Common myeloid progenitor, CD34-positive (primary cell): ENCODE data around the gene PHACTR3.

Source experiments
- CTCF ChIA-PET: fragments of 350-600 bp; sonication (Branson Sonifier 250); formaldehyde crosslinking; loops from one replicate; lab custom pipeline; 2021; ENCODE audit warnings: antibody characterized with exemption; lab: Charles Lee
- POLR2A ChIA-PET: fragments of 350-600 bp; sonication (Branson Sonifier 250); formaldehyde crosslinking; loops from one replicate; lab custom pipeline; 2021; ENCODE audit warnings: antibody characterized with exemption; lab: Charles Lee
- DNase-seq, 3 donors: peaks; one replicate each; pipeline versions ENCODE4 v3.0.0 to v3.0.0-alpha.2; 2013
- H3K27ac ChIP-seq, 2 experiments: 1 replicate in 1 of 2; 2 replicates in 1 of 2; pipeline ENCODE4 v1.7.0; 2013; ENCODE audit warnings: inconsistent platforms in 2 of 2, low read length in 2 of 2, mild to moderate bottlenecking in 2 of 2, low read depth in 1 of 2, moderate library complexity in 1 of 2; ENCODE audit not compliant: severe bottlenecking in 2 of 2, insufficient read depth in 1 of 2, poor library complexity in 1 of 2
- H3K27me3 ChIP-seq, 5 experiments: replicated peaks in 2 of 5; 1 replicate in 3 of 5; 2 replicates in 2 of 5; pipeline versions ENCODE4 v1.6.1 to v1.7.0; 2013; ENCODE audit warnings: low read length in 4 of 5, mild to moderate bottlenecking in 2 of 5, moderate library complexity in 2 of 5, inconsistent platforms in 1 of 5; ENCODE audit not compliant: insufficient read depth in 5 of 5, control insufficient read depth in 4 of 5
- H3K36me3 ChIP-seq, 4 experiments: 1 replicate in 2 of 4; 2 replicates in 2 of 4; pipeline versions ENCODE4 v1.6.1 to v1.7.0; 2013; ENCODE audit warnings: low read length in 3 of 4, control low read depth in 1 of 4, mild to moderate bottlenecking in 1 of 4; ENCODE audit not compliant: control insufficient read depth in 4 of 4, insufficient read depth in 4 of 4
- H3K4me1 ChIP-seq, 4 experiments: 1 replicate in 3 of 4; 2 replicates in 1 of 4; pipeline versions ENCODE4 v1.6.1 to v1.7.1; 2013; ENCODE audit warnings: low read length in 3 of 4, mild to moderate bottlenecking in 3 of 4, control low read depth in 1 of 4, inconsistent platforms in 1 of 4, moderate library complexity in 1 of 4; ENCODE audit not compliant: control insufficient read depth in 4 of 4, insufficient read depth in 4 of 4; ENCODE audit errors: control extremely low read depth in 1 of 4
- H3K4me3 ChIP-seq, 7 experiments: 1 replicate in 4 of 7; 2 replicates in 3 of 7; pipeline versions ENCODE4 v1.5.1 to v1.7.0; 2013; ENCODE audit warnings: mild to moderate bottlenecking in 7 of 7, low read length in 6 of 7, moderate library complexity in 6 of 7, inconsistent platforms in 2 of 7, low read depth in 2 of 7, control low read depth in 1 of 7; ENCODE audit not compliant: insufficient read depth in 4 of 7, control insufficient read depth in 1 of 7; ENCODE audit errors: extremely low read depth in 1 of 7
- H3K9me3 ChIP-seq, 5 experiments: 1 replicate in 4 of 5; 2 replicates in 1 of 5; pipeline versions ENCODE4 v1.6.1 to v1.7.1; 2013; ENCODE audit warnings: low read length in 4 of 5, mild to moderate bottlenecking in 2 of 5, inconsistent platforms in 1 of 5, low read depth in 1 of 5, moderate library complexity in 1 of 5; ENCODE audit not compliant: control insufficient read depth in 4 of 5, insufficient read depth in 2 of 5; ENCODE audit errors: control extremely low read depth in 1 of 5
- WGBS: methylation state at CpG from one replicate; pipeline ENCODE4 v1.1.5; 2013; ENCODE audit not compliant: insufficient coverage; 5-methylcytosine and 5-hydroxymethylcytosine counted together

The PHACTR3 gene

GRCh38 chr20:59737816-59738215, 133.5 kb downstream of the PHACTR3 start:
- WGBS: 90% methylated on average over 3 of the region's 4 CpGs
- ChIA-PET POLR2A (no interaction called here), CTCF (interaction anchor here (1.4 kb wide), 1 partner anchor 13 kb away, joined by 3 read pairs; no protein-coding TSS in a partner anchor)

GRCh38 chr20:59738851-59739250, 134.5 kb downstream of the PHACTR3 start:
- no peak for DNase-seq
- Histone ChIP-seq H3K4me3 (no peak overlapping the region), H3K27ac (no peak overlapping the region), H3K27me3 (peaks cover 0 to 60% (median 1%) of the 10 kb centered on the region in 5 experiments), H3K4me1 (no peaks in the 10 kb centered on the region), H3K9me3 (peaks cover 0 to 4% (median 0%) of the 10 kb centered on the region in 5 experiments), H3K36me3 (no peaks in the 10 kb centered on the region)
- CTCF ChIA-PET: interaction anchor here (1.4 kb wide), 1 partner anchor 14 kb away, joined by 3 read pairs; no protein-coding TSS in a partner anchor
- POLR2A ChIA-PET: no interaction called here
- 94% methylated on average over 3 of the region's 4 CpGs for WGBS

More at GRCh38 chr20:59737816-59738215, 133.5 kb downstream of the PHACTR3 start:
- Histone ChIP-seq H3K27me3 (peaks cover 0 to 67% (median 2%) of the 10 kb centered on the region in 5 experiments), H3K4me1 (no peaks in the 10 kb centered on the region), H3K36me3 (no peaks in the 10 kb centered on the region), H3K27ac (no peak overlapping the region), H3K9me3 (peaks cover 0 to 4% (median 0%) of the 10 kb centered on the region in 5 experiments), H3K4me3 (no peak overlapping the region)
- DNase-seq: no peak

GRCh38 chr20:59740621-59741020, 136.3 kb downstream of the PHACTR3 start:
- no peak overlapping the region for H3K4me3 ChIP-seq
- no peaks in the 10 kb centered on the region for H3K36me3 ChIP-seq
- peaks cover 0 to 4% (median 0%) of the 10 kb centered on the region in 5 experiments for H3K9me3 ChIP-seq
- H3K27ac ChIP-seq: no peak overlapping the region
- H3K4me1 ChIP-seq: no peaks in the 10 kb centered on the region
- no peak for DNase-seq
- H3K27me3 ChIP-seq: peaks cover 0 to 46% (median 0%) of the 10 kb centered on the region in 5 experiments
- ChIA-PET POLR2A (no interaction called here), CTCF (interaction anchor here (1.2 kb wide), 1 partner anchor 41 kb away, joined by 3 read pairs; no protein-coding TSS in a partner anchor)
- 92% methylated on average over 6 of the region's 7 CpGs for WGBS

GRCh38 chr20:59741073-59741472, 136.7 kb downstream of the PHACTR3 start:
- no peak overlapping the region for H3K4me3 ChIP-seq
- CTCF ChIA-PET: interaction anchor here (1.2 kb wide), 1 partner anchor 41 kb away, joined by 3 read pairs; no protein-coding TSS in a partner anchor
- peaks cover 0 to 42% (median 0%) of the 10 kb centered on the region in 5 experiments for H3K27me3 ChIP-seq
- no peak for DNase-seq
- peaks cover 0 to 4% (median 0%) of the 10 kb centered on the region in 5 experiments for H3K9me3 ChIP-seq
- H3K27ac ChIP-seq: no peak overlapping the region
- WGBS: 96% methylated on average over 12 of the region's 12 CpGs
- no peaks in the 10 kb centered on the region for H3K4me1 ChIP-seq
- POLR2A ChIA-PET: no interaction called here
- no peaks in the 10 kb centered on the region for H3K36me3 ChIP-seq

- Histone ChIP-seq H3K9me3 (peaks cover 0 to 4% (median 0%) of the 10 kb centered on the region in 5 experiments), H3K4me3 (no peak overlapping the region), H3K27me3 (peaks cover 0 to 31% (median 0%) of the 10 kb centered on the region in 5 experiments), H3K4me1 (no peaks in the 10 kb centered on the region), H3K27ac (no peak overlapping the region), H3K36me3 (no peaks in the 10 kb centered on the region)
- WGBS: 93% methylated on average over 24 of the region's 24 CpGs
- CTCF ChIA-PET: no interaction called here
- no peak for DNase-seq
- POLR2A ChIA-PET: no interaction called here
These were observed 138.2 kb downstream of the PHACTR3 start for GRCh38 chr20:59742351-59743095.

GRCh38 chr20:59743308-59743707, 139.0 kb downstream of the PHACTR3 start:
- H3K27me3 ChIP-seq: peaks cover 0 to 31% (median 0%) of the 10 kb centered on the region in 5 experiments
- ChIA-PET POLR2A (no interaction called here), CTCF (no interaction called here)
- H3K4me3 ChIP-seq: no peak overlapping the region
- no peak for DNase-seq
- no peak overlapping the region for H3K27ac ChIP-seq
- H3K36me3 ChIP-seq: no peaks in the 10 kb centered on the region
- peaks cover 0 to 4% (median 0%) of the 10 kb centered on the region in 5 experiments for H3K9me3 ChIP-seq
- WGBS: 92% methylated on average over 9 of the region's 9 CpGs
- no peaks in the 10 kb centered on the region for H3K4me1 ChIP-seq
